WTC11 (cell line): ENCODE measurements around the gene PEX10. TPM values are rescaled to one million over a fixed set of nuclear protein-coding genes. Genes with fewer than 3 reads are reported as not detected.

Source experiments
- ATAC-seq: fragments of 200-7000 bp; cut with Tn5 transposase; 2 replicates; pipeline ENCODE4 v1.10.0; 2021; ENCODE audit warnings: mild to moderate bottlenecking, moderate library complexity
- CTCF ChIA-PET: fragments of 300-600 bp; sonication (Branson Sonifier 250); formaldehyde crosslinking; loops from one replicate; lab custom pipeline; 2021; ENCODE audit warnings: antibody characterized with exemption; lab: Charles Lee
- POLR2A ChIA-PET: fragments of 350-600 bp; sonication (Branson Sonifier 250); formaldehyde crosslinking; loops from one replicate; lab custom pipeline; 2021; ENCODE audit warnings: antibody characterized with exemption; lab: Charles Lee
- DNase-seq: peaks from one replicate; pipeline ENCODE4 v3.0.0; 2021; ENCODE audit warnings: low spot score
- H3K27ac Mint-ChIP-seq: 2 replicates; pipeline ENCODE4 v1.8.0; 2021; ENCODE audit warnings: mixed read lengths
- H3K27me3 Mint-ChIP-seq: 2 replicates; pipeline ENCODE4 v1.8.0; 2021; ENCODE audit warnings: low read depth, mild to moderate bottlenecking, moderate library complexity, mixed read lengths
- H3K36me3 Mint-ChIP-seq: 2 replicates; pipeline ENCODE4 v1.8.0; 2021; ENCODE audit warnings: mixed read lengths
- H3K4me1 Mint-ChIP-seq: 2 replicates; pipeline ENCODE4 v1.8.0; 2022; ENCODE audit warnings: mixed read lengths
- H3K4me3 Mint-ChIP-seq: 2 replicates; pipeline ENCODE4 v1.8.0; 2021; ENCODE audit warnings: mild to moderate bottlenecking, moderate library complexity, mixed read lengths
- H3K9me3 Mint-ChIP-seq: 2 replicates; pipeline ENCODE4 v1.8.0; 2021; ENCODE audit warnings: mixed read lengths
- ATF1 ChIP-seq: sonication (generic); formaldehyde crosslinking; IDR thresholded peaks from 2 replicates; pipeline ENCODE4 v1.8.1; 2023; ENCODE audit warnings: mild to moderate bottlenecking, moderate library complexity, missing genetic modification reagents
- E2F5 ChIP-seq: sonication (generic); formaldehyde crosslinking; IDR thresholded peaks from 2 replicates; pipeline ENCODE4 v1.8.1; 2022; ENCODE audit warnings: mild to moderate bottlenecking, moderate library complexity, missing genetic modification reagents
- ELF4 ChIP-seq: sonication (generic); formaldehyde crosslinking; IDR thresholded peaks from 2 replicates; pipeline ENCODE4 v1.8.1; 2022; ENCODE audit warnings: low read depth, mild to moderate bottlenecking, moderate library complexity, missing genetic modification reagents
- GRHL2 ChIP-seq: fragments of 250-450 bp; sonication (Bioruptor Pico); IDR thresholded peaks from 2 replicates; pipeline ENCODE4 v1.8.0; 2022; ENCODE audit warnings: mild to moderate bottlenecking, moderate library complexity; ENCODE audit not compliant: insufficient replicate concordance, severe bottlenecking
- HMGA2 ChIP-seq: fragments of 250-450 bp; sonication (Bioruptor Pico); IDR thresholded peaks from 2 replicates; pipeline ENCODE4 v1.4.0; 2021; ENCODE audit warnings: mild to moderate bottlenecking, moderate library complexity
- KAT7 ChIP-seq: sonication (generic); formaldehyde crosslinking; IDR thresholded peaks from 2 replicates; pipeline ENCODE4 v1.8.1; 2023; ENCODE audit warnings: missing genetic modification reagents, mild to moderate bottlenecking, borderline replicate concordance
- MAX ChIP-seq: sonication (generic); formaldehyde crosslinking; IDR thresholded peaks from 2 replicates; pipeline ENCODE4 v1.8.0; 2022; ENCODE audit warnings: mild to moderate bottlenecking, missing genetic modification reagents
- NFATC4 ChIP-seq: fragments of 250-450 bp; sonication (Bioruptor Pico); IDR thresholded peaks from 2 replicates; pipeline ENCODE4 v1.9.0; 2021; ENCODE audit warnings: mild to moderate bottlenecking
- PRRX2 ChIP-seq: fragments of 250-450 bp; sonication (Bioruptor Pico); IDR thresholded peaks from 2 replicates; pipeline ENCODE4 v1.8.0; 2021; ENCODE audit warnings: mild to moderate bottlenecking
- SOX15 ChIP-seq: fragments of 250-450 bp; sonication (Bioruptor Pico); IDR thresholded peaks from 2 replicates; pipeline ENCODE4 v1.9.0; 2021; ENCODE audit warnings: mild to moderate bottlenecking
- STAT6 ChIP-seq: sonication (generic); formaldehyde crosslinking; conservative IDR thresholded peaks from 2 replicates; pipeline ENCODE4 v1.8.1; 2023; ENCODE audit warnings: mild to moderate bottlenecking, low read depth, missing genetic modification reagents, moderate library complexity
- TEAD1 ChIP-seq: sonication (generic); formaldehyde crosslinking; IDR thresholded peaks from 2 replicates; pipeline ENCODE4 v1.8.0; 2022; ENCODE audit warnings: mild to moderate bottlenecking, missing genetic modification reagents
- TEAD4 ChIP-seq: sonication (generic); formaldehyde crosslinking; IDR thresholded peaks from 2 replicates; pipeline ENCODE4 v1.8.0; 2022; ENCODE audit warnings: mild to moderate bottlenecking, missing genetic modification reagents
- ZBTB21 ChIP-seq: sonication (generic); formaldehyde crosslinking; IDR thresholded peaks from 2 replicates; pipeline ENCODE4 v1.8.1; 2023; ENCODE audit warnings: mild to moderate bottlenecking, missing genetic modification reagents, borderline replicate concordance
- total RNA-seq: library from RNA; stranded (reverse); gene quantifications from 3 replicates; pipeline ENCODE4 v1.2.3, GENCODE V29; 2021
- TF ChIP-seq, protein P1 (sequence below): sonication (generic); formaldehyde crosslinking; IDR thresholded peaks from 2 replicates; pipeline ENCODE4 v1.8.0; 2022; ENCODE audit warnings: mild to moderate bottlenecking, missing genetic modification reagents
- TF ChIP-seq, protein P2 (sequence below): fragments of 250-450 bp; sonication (Bioruptor Pico); conservative IDR thresholded peaks from 2 replicates; pipeline ENCODE4 v1.9.0; 2021; ENCODE audit warnings: mild to moderate bottlenecking
- TF ChIP-seq, protein P3 (sequence below): fragments of 250-450 bp; sonication (Bioruptor Pico); IDR thresholded peaks from 2 replicates; pipeline ENCODE4 v1.9.0; 2021; ENCODE audit warnings: mild to moderate bottlenecking
- TF ChIP-seq, protein P4 (sequence below): fragments of 250-450 bp; sonication (Bioruptor Pico); IDR thresholded peaks from 2 replicates; pipeline ENCODE4 v1.9.0; 2021; ENCODE audit warnings: moderate library complexity, mild to moderate bottlenecking, inconsistent platforms, borderline replicate concordance
- TF ChIP-seq, protein P5 (sequence below): sonication (generic); formaldehyde crosslinking; conservative IDR thresholded peaks from 2 replicates; pipeline ENCODE4 v1.8.1; 2022; ENCODE audit warnings: mild to moderate bottlenecking, missing genetic modification reagents

The PEX10 gene
- total RNA-seq, 1 experiment from 2014 or later, result 29.3 TPM

DNA sequence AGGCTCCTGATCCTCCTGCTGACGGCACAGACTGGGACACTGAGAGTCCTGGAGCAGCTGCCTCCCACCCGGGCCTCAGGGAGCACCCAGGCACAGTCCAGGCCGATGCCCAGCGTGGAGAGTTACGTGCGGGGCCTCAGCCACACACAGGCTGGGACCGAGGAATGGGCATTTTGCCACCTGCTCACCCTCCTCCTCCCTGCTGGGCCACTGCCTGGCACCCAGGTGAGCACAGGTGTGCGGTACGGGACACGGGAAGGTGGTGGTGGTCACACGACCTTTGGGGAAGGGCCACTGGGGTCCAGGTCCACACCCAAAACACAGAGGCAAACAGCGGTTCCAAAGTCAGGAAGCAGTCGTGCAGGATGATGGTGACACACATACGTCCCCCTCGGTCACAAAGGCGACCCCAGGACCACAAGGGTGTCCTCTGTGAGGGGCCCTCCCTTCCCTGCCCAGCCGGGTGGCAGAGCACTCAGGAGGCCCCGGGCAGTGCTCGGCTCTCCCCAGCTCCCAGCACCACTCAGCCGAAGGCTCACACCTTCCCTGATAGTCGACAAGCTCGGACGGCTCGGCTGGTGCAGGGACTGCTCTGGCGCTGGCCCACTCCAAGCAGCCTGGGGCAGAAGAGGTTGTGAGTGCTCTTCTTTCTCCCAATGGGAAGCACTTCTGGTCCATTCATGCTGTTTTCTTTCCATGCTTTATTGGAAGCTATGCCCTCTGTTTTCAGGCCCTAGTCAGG, 35.3 kb downstream of the PEX10 start:
- Mint-ChIP-seq H3K4me1 (no peaks in the 10 kb centered on the region), H3K9me3 (no peaks in the 10 kb centered on the region), H3K27ac (no peak overlapping the region), H3K36me3 (no peaks in the 10 kb centered on the region), H3K27me3 (no peaks in the 10 kb centered on the region), H3K4me3 (no peak overlapping the region)
- ChIA-PET CTCF (interaction anchor here (0.5 to 1.6 kb wide), 2 partner anchors 182 to 747 kb away, joined by 6 to 9 read pairs; partner anchors contain the start of gene FAAP20), POLR2A (no interaction called here)
- ATAC-seq (no peak), DNase-seq (no peak)
- TF ChIP-seq, protein P1, sequence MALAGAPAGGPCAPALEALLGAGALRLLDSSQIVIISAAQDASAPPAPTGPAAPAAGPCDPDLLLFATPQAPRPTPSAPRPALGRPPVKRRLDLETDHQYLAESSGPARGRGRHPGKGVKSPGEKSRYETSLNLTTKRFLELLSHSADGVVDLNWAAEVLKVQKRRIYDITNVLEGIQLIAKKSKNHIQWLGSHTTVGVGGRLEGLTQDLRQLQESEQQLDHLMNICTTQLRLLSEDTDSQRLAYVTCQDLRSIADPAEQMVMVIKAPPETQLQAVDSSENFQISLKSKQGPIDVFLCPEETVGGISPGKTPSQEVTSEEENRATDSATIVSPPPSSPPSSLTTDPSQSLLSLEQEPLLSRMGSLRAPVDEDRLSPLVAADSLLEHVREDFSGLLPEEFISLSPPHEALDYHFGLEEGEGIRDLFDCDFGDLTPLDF (CRISPR knock-in tag), result no peak
- TF ChIP-seq, protein P2, sequence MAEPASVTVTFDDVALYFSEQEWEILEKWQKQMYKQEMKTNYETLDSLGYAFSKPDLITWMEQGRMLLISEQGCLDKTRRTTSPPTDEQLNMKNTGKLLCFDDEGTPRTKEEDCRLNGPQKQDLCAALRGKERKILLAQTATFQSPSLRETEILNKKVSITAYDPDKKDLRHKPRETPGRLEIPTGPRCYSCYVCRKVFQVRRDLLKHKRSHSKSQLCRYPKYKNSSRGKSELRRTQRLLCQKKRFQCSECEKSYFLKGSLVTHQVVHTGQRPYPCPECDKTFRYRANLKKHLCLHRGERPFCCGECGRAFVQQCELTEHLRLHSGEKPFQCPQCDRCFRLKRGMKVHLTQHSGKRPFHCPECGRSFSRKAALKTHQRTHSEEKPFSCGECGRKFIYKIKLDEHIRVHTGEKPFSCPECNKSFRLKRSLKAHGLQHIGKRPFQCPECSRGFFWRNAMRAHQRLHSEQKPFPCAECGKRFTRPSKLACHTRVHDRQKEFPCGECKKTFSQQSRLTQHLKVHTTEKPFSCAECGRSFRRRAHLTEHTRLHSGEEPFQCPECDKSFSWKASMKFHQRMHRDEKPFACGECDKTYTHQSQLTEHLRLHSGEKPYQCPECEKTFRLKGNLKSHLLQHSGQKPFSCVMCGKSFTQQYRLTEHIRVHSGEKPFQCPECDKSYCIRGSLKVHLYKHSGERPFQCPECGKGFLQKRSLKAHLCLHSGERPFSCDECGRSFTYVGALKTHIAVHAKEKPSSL, result no peak
- TF ChIP-seq SOX15 (CRISPR knock-in tag) (no peak), NFATC4 (no peak), E2F5 (CRISPR knock-in tag) (no peak), HMGA2 (CRISPR knock-in tag) (no peak), TEAD1 (no peak), PRRX2 (CRISPR knock-in tag) (no peak), ELF4 (CRISPR knock-in tag) (no peak), TEAD4 (CRISPR knock-in tag) (no peak), ZBTB21 (CRISPR knock-in tag) (no peak), GRHL2 (CRISPR knock-in tag) (no peak), MAX (no peak), KAT7 (CRISPR knock-in tag) (no peak), ATF1 (CRISPR knock-in tag) (no peak), STAT6 (no peak)
- TF ChIP-seq, protein P3, sequence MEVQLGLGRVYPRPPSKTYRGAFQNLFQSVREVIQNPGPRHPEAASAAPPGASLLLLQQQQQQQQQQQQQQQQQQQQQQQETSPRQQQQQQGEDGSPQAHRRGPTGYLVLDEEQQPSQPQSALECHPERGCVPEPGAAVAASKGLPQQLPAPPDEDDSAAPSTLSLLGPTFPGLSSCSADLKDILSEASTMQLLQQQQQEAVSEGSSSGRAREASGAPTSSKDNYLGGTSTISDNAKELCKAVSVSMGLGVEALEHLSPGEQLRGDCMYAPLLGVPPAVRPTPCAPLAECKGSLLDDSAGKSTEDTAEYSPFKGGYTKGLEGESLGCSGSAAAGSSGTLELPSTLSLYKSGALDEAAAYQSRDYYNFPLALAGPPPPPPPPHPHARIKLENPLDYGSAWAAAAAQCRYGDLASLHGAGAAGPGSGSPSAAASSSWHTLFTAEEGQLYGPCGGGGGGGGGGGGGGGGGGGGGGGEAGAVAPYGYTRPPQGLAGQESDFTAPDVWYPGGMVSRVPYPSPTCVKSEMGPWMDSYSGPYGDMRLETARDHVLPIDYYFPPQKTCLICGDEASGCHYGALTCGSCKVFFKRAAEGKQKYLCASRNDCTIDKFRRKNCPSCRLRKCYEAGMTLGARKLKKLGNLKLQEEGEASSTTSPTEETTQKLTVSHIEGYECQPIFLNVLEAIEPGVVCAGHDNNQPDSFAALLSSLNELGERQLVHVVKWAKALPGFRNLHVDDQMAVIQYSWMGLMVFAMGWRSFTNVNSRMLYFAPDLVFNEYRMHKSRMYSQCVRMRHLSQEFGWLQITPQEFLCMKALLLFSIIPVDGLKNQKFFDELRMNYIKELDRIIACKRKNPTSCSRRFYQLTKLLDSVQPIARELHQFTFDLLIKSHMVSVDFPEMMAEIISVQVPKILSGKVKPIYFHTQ (CRISPR knock-in tag), result no peak
- TF ChIP-seq, protein P4, sequence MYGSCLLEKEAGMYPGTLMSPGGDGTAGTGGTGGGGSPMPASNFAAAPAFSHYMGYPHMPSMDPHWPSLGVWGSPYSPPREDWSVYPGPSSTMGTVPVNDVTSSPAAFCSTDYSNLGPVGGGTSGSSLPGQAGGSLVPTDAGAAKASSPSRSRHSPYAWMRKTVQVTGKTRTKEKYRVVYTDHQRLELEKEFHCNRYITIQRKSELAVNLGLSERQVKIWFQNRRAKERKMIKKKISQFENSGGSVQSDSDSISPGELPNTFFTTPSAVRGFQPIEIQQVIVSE (CRISPR knock-in tag), result no peak
- TF ChIP-seq, protein P5, sequence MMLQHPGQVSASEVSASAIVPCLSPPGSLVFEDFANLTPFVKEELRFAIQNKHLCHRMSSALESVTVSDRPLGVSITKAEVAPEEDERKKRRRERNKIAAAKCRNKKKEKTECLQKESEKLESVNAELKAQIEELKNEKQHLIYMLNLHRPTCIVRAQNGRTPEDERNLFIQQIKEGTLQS, result no peak
